Muscle layer of duodenum (tissue), 2 donors: ENCODE measurements around the gene KIF3A.

Experiments used
- H3K27ac ChIP-seq: one replicate; pipeline ENCODE4 v1.7.0; 2013; ENCODE audit warnings: mild to moderate bottlenecking, low read length
- H3K27me3 ChIP-seq: one replicate; pipeline ENCODE4 v1.7.0; 2013; ENCODE audit warnings: low read depth, mild to moderate bottlenecking, control low read depth, low read length
- H3K36me3 ChIP-seq, 2 donors: one replicate each; pipeline ENCODE4 v1.7.0; 2013; ENCODE audit warnings: low read length in 2 of 2, control low read depth in 1 of 2, mild to moderate bottlenecking in 1 of 2; ENCODE audit not compliant: insufficient read depth in 2 of 2, control insufficient read depth in 1 of 2
- H3K4me1 ChIP-seq, 2 donors: one replicate each; pipeline ENCODE4 v1.7.0; 2013; ENCODE audit warnings: low read length in 2 of 2, mild to moderate bottlenecking in 2 of 2, control low read depth in 1 of 2, moderate library complexity in 1 of 2; ENCODE audit not compliant: insufficient read depth in 2 of 2, control insufficient read depth in 1 of 2
- H3K4me3 ChIP-seq, 2 donors: one replicate each; pipeline ENCODE4 v1.7.0; 2013; ENCODE audit warnings: low read length in 2 of 2, low read depth in 1 of 2, mild to moderate bottlenecking in 1 of 2
- H3K9me3 ChIP-seq, 2 donors: one replicate each; pipeline ENCODE4 v1.7.0; 2013; ENCODE audit warnings: low read length in 2 of 2, control low read depth in 1 of 2, mild to moderate bottlenecking in 1 of 2; ENCODE audit not compliant: control insufficient read depth in 1 of 2
- donor health status: healthy.

KIF3A gene

GRCh38 chr5:132663771-132664695 is 73.3 kb downstream of the KIF3A start:
- H3K4me1 ChIP-seq, result no peaks in the 10 kb centered on the region
- no peak overlapping the region for H3K27ac ChIP-seq
- no peaks in the 10 kb centered on the region for H3K36me3 ChIP-seq
- no peak overlapping the region for H3K4me3 ChIP-seq
- no peaks in the 10 kb centered on the region for H3K27me3 ChIP-seq
- H3K9me3 ChIP-seq, result no peaks in the 10 kb centered on the region

GRCh38 chr5:132662925-132663770 is 74.2 kb downstream of the KIF3A start:
- Histone ChIP-seq H3K27ac (no peak overlapping the region), H3K4me3 (no peak overlapping the region), H3K36me3 (no peaks in the 10 kb centered on the region), H3K4me1 (no peaks in the 10 kb centered on the region), H3K9me3 (no peaks in the 10 kb centered on the region), H3K27me3 (no peaks in the 10 kb centered on the region)

- H3K36me3 ChIP-seq, result no peaks in the 10 kb centered on the region
- H3K4me1 ChIP-seq, result no peaks in the 10 kb centered on the region
- no peaks in the 10 kb centered on the region for H3K9me3 ChIP-seq
- H3K27me3 ChIP-seq, result peaks cover 1% of the 10 kb centered on the region
- H3K4me3 ChIP-seq, result no peak overlapping the region
- no peak overlapping the region for H3K27ac ChIP-seq
These were observed 75.3 kb downstream of the KIF3A start for GRCh38 chr5:132662004-132662401.

DNA sequence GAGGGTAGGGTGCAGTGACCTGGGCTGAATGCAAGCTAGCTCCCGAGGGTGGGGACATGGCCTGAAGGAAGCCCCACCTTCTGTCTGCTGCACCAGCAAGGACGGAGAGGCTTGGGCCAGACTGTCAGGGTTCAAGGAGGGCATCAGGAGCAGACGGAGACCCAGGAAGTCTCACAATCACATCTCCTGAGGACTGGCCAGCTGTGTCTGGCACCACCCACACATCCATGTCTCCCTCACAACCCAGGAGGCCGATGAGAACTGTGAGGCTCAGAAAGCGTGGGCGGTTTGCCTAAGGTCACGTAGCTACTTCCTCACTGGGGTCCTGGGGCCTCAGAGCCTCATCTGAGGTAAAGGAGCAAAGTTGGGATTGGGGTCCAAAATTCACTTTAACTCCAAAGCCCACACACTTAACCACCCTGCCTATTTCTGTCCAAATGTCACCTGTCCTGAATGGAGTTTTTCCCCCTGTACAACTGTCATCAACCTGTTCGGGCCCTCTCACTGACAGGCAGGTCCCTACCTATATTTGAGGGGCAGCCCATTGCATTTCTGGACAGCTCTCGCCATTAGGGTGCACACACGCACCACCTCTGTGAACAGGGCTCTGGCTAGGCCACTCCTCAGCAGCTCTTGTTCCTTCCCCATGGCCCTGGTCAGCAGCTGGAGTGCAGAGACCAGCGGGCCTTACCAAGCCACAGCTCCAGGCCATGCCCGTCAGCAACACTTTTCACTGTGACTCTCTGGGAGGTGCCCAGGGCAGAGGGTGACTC is 75.9 kb downstream of the KIF3A start:
- Histone ChIP-seq H3K4me3 (no peak overlapping the region), H3K4me1 (peaks cover 0 to 5% of the 10 kb centered on the region in 2 donors), H3K36me3 (no peaks in the 10 kb centered on the region), H3K27me3 (peaks cover 7% of the 10 kb centered on the region), H3K27ac (no peak overlapping the region), H3K9me3 (no peaks in the 10 kb centered on the region)

DNA sequence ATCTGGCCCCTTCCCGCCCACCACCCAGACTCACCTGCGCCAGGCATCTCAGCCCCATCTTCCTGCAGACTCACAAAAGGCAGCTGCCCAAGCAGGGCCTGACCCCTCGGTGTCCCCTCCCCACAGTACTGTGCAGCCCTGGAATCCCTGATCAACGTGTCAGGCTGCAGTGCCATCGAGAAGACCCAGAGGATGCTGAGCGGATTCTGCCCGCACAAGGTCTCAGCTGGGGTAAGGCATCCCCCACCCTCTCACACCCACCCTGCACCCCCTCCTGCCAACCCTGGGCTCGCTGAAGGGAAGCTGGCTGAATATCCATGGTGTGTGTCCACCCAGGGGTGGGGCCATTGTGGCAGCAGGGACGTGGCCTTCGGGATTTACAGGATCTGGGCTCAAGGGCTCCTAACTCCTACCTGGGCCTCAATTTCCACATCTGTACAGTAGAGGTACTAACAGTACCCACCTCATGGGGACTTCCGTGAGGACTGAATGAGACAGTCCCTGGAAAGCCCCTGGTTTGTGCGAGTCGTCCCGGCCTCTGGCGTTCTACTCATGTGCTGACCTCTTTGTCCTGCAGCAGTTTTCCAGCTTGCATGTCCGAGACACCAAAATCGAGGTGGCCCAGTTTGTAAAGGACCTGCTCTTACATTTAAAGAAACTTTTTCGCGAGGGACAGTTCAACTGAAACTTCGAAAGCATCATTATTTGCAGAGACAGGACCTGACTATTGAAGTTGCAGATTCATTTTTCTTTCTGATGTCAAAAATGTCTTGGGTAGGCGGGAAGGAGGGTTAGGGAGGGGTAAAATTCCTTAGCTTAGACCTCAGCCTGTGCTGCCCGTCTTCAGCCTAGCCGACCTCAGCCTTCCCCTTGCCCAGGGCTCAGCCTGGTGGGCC is 77.5 kb downstream of the KIF3A start:
- Histone ChIP-seq H3K36me3 (no peaks in the 10 kb centered on the region), H3K27ac (no peak overlapping the region), H3K4me3 (no peak overlapping the region), H3K27me3 (peaks cover 16% of the 10 kb centered on the region), H3K9me3 (no peaks in the 10 kb centered on the region), H3K4me1 (peaks cover 0 to 10% of the 10 kb centered on the region in 2 donors)

GRCh38 chr5:132658381-132659302 is 78.7 kb downstream of the KIF3A start:
- H3K36me3 ChIP-seq, result no peaks in the 10 kb centered on the region

GRCh38 chr5:132657676-132658380 is 79.5 kb downstream of the KIF3A start, which contains the start of gene IL13:
IL13 (plus strand) TSS chr5:132658173; CDS start chr5:132658187, 14 bp downstream.
- peaks cover 22% of the 10 kb centered on the region for H3K27me3 ChIP-seq
- H3K9me3 ChIP-seq, result no peaks in the 10 kb centered on the region
- no peaks in the 10 kb centered on the region for H3K36me3 ChIP-seq
- H3K27ac ChIP-seq, result no peak within 1 kb of the TSS
- peaks cover 0 to 10% of the 10 kb centered on the region in 2 donors for H3K4me1 ChIP-seq
- H3K4me3 ChIP-seq, result no peak within 1 kb of the TSS

More at GRCh38 chr5:132658381-132659302, 78.7 kb downstream of the KIF3A start:
- Histone ChIP-seq H3K27ac (no peak overlapping the region), H3K4me3 (no peak overlapping the region), H3K27me3 (peaks cover 19% of the 10 kb centered on the region), H3K9me3 (no peaks in the 10 kb centered on the region), H3K4me1 (peaks cover 0 to 10% of the 10 kb centered on the region in 2 donors)

DNA sequence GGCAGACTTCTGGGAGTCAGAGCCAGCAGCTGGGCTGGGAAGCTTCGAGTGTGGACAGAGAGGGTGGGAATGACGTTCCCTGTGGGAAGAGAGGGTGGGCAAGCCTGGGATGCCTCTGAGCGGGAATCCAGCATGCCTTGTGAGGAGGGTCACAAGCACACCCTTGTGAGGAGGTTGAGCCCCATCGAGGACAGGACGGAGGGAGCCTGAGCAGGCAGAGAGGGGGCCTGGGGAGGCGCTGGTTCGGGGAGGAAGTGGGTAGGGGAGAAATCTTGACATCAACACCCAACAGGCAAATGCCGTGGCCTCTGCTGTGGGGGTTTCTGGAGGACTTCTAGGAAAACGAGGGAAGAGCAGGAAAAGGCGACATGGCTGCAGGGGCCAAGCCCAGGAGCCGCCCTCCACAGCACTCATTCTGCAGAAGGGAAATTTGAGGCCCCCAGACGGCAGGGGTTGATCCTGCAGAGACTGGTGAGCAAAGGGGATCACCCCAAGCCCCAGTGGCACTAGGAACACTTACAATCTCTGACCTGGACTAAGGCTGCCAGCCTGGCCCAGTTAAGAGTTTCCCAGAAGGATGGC is 80.5 kb downstream of the KIF3A start:
- peak overlapping the region; percentile 21 to 63 for H3K4me3 ChIP-seq
- no peaks in the 10 kb centered on the region for H3K36me3 ChIP-seq
- H3K27me3 ChIP-seq, result peaks cover 22% of the 10 kb centered on the region
- peaks cover 0 to 10% of the 10 kb centered on the region in 2 donors for H3K4me1 ChIP-seq
- no peaks in the 10 kb centered on the region for H3K9me3 ChIP-seq
- H3K27ac ChIP-seq, result no peak overlapping the region
